HepG2 (cell line): ENCODE measurements around the gene RCCD1. TPM values are rescaled to one million over a fixed set of nuclear protein-coding genes. Genes with fewer than 3 reads are reported as not detected.

ENCODE experiments used
- AKNA ChIP-seq: sonication (generic); formaldehyde crosslinking; IDR thresholded peaks from 2 replicates; pipeline ENCODE4 v1.4.0; 2020; ENCODE audit warnings: missing genetic modification reagents, borderline replicate concordance
- CBX5 ChIP-seq: sonication (generic); formaldehyde crosslinking; IDR thresholded peaks from 2 replicates; pipeline ENCODE4 v1.4.0; 2020; ENCODE audit warnings: missing genetic modification reagents, borderline replicate concordance
- ELK4 ChIP-seq: sonication (generic); formaldehyde crosslinking; IDR thresholded peaks from 2 replicates; pipeline ENCODE4 v1.9.0; 2021; ENCODE audit warnings: missing genetic modification reagents, borderline replicate concordance
- ETV6 ChIP-seq: sonication (generic); formaldehyde crosslinking; conservative IDR thresholded peaks from 2 replicates; pipeline ENCODE4 v1.4.0; 2020; ENCODE audit warnings: missing genetic modification reagents
- KLF9 ChIP-seq: IDR thresholded peaks from 2 replicates; pipeline ENCODE4 v1.6.1; 2016; ENCODE audit warnings: low read depth
- SUZ12 ChIP-seq: fragments of 150-350 bp; IDR thresholded peaks from 2 replicates; pipeline ENCODE4 v1.6.1; 2014; ENCODE audit warnings: low read depth, low read length
- TMF1 ChIP-seq: sonication (generic); formaldehyde crosslinking; IDR thresholded peaks from 2 replicates; pipeline ENCODE4 v1.8.1; 2022; ENCODE audit warnings: low read depth, missing genetic modification reagents
- ZBTB2 ChIP-seq: sonication (generic); formaldehyde crosslinking; IDR thresholded peaks from 2 replicates; pipeline ENCODE4 v1.8.0; 2022; ENCODE audit warnings: low read depth, missing genetic modification reagents
- ZBTB26 ChIP-seq: IDR thresholded peaks from 2 replicates; pipeline ENCODE4 v1.6.1; 2016; ENCODE audit warnings: missing compliant biosample characterization, missing genetic modification reagents, borderline replicate concordance
- ZMYM2 ChIP-seq: sonication (generic); formaldehyde crosslinking; IDR thresholded peaks from 2 replicates; pipeline ENCODE4 v1.8.0; 2022; ENCODE audit warnings: mild to moderate bottlenecking, missing genetic modification reagents
- ZNF124 ChIP-seq: sonication (generic); formaldehyde crosslinking; IDR thresholded peaks from 2 replicates; pipeline ENCODE4 v1.4.0; 2020; ENCODE audit warnings: missing genetic modification reagents
- ZNF431 ChIP-seq: sonication (generic); formaldehyde crosslinking; IDR thresholded peaks from 2 replicates; pipeline ENCODE4 v1.9.0; 2022; ENCODE audit warnings: missing genetic modification reagents, low read depth, mild to moderate bottlenecking, borderline replicate concordance
- polyA plus RNA-seq, 8 experiments: library from polyadenylated mRNA; depleted of rRNA in 3 of 8; stranded (reverse) in 7 of 8; unstranded in 1 of 8; fragments of >200 nt; fragmentation: Illumina TruSeq in 4 of 8; extraction: Trizol in 4 of 8; gene quantifications; 2 replicates each; pipeline versions ENCODE4 v1.2.1 to v1.2.3, GENCODE V29; 2011 to 2016; ENCODE audit warnings: low read depth in 4 of 8, missing spikeins in 1 of 8, mixed read lengths in 1 of 8; ENCODE audit not compliant: insufficient read depth in 1 of 8
- total RNA-seq, 5 experiments: library from RNA; depleted of rRNA; stranded (reverse); fragments of >200 nt; fragmentation: Illumina TruSeq; extraction: Trizol; gene quantifications; 2 replicates each; pipeline ENCODE4 v1.2.3, GENCODE V29; 2016; ENCODE audit warnings: low read depth in 1 of 5
- TF ChIP-seq, protein P1 (sequence below), 2 experiments: IDR thresholded peaks; 2 replicates each; pipeline ENCODE4 v1.6.1; 2011 to 2012; ENCODE audit warnings: low read length in 2 of 2, borderline replicate concordance in 1 of 2, low read depth in 1 of 2, mild to moderate bottlenecking in 1 of 2, moderate library complexity in 1 of 2

Gene RCCD1
- total and polyA plus RNA-seq, 2 of the 13 experiments (the other 11 are each of a cell fraction or from before 2014, with no cell fraction given): 14.1 to 15.1 TPM

DNA sequence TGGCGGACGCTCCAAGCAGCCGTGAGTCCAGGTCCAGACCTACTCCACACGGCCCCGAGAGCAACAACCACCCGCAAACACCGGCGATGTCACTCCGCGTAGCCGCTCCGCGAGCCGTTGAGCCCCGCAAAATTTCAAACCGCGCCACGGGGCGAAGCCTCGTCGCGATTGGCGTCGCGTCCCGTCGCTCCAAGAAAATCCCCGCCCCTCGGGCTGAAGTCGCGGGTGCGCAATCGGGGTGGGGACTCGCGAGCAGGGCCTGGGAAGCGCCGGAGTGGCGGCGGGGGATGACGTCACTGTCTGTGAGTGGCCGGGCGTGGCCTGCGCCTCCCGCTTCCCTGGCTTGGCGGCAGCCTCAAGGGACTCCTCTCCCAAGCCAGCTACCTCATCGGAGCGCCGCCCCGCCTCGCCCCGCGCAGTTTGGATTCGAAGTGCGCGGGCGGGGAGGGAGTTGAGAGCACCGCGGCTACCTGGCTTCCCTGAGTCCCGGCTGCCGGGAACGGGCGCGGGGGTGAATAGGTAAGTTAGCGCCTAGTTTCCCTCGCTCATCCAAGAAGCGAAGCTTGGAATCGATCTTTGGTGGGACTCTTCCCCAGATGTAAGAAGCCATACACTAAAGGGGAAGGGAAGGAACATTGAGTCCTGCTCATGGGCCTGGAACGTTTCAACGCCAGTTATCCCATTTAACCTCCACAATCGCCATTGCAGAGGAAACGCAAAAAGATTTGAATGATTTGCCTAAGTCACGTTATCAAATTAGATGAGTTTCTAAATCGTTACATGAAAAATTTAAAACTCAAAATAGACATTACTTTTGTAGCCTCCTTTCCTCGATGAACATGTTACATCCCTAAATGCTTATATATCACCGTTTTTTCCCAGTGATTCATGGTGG lies 40.0 kb downstream of the RCCD1 start, which contains the start of gene PRC1 (continued):
- TF ChIP-seq ZBTB26 (CRISPR knock-in tag) (peak; percentile 47; the same call in 1 of the 2 replicates), ELK4 (CRISPR knock-in tag) (no peak), CBX5 (CRISPR knock-in tag) (no peak; the same call in 1 of the 2 replicates), ZBTB2 (CRISPR knock-in tag) (peak; percentile 13; the same call in 1 of the 2 replicates), TMF1 (CRISPR knock-in tag) (peak; percentile 91), ZNF124 (no peak), KLF9 (CRISPR knock-in tag) (0 out of 2 replicates have a peak, but pooled peaks have one; percentile 21), ZMYM2 (CRISPR knock-in tag) (0 out of 2 replicates have a peak, but pooled peaks have one; percentile 15), ZNF431 (CRISPR knock-in tag) (peak; percentile 84; the same call in 1 of the 2 replicates), ETV6 (no peak), AKNA (CRISPR knock-in tag) (no peak), SUZ12 (no peak)
- TF ChIP-seq, protein P1, sequence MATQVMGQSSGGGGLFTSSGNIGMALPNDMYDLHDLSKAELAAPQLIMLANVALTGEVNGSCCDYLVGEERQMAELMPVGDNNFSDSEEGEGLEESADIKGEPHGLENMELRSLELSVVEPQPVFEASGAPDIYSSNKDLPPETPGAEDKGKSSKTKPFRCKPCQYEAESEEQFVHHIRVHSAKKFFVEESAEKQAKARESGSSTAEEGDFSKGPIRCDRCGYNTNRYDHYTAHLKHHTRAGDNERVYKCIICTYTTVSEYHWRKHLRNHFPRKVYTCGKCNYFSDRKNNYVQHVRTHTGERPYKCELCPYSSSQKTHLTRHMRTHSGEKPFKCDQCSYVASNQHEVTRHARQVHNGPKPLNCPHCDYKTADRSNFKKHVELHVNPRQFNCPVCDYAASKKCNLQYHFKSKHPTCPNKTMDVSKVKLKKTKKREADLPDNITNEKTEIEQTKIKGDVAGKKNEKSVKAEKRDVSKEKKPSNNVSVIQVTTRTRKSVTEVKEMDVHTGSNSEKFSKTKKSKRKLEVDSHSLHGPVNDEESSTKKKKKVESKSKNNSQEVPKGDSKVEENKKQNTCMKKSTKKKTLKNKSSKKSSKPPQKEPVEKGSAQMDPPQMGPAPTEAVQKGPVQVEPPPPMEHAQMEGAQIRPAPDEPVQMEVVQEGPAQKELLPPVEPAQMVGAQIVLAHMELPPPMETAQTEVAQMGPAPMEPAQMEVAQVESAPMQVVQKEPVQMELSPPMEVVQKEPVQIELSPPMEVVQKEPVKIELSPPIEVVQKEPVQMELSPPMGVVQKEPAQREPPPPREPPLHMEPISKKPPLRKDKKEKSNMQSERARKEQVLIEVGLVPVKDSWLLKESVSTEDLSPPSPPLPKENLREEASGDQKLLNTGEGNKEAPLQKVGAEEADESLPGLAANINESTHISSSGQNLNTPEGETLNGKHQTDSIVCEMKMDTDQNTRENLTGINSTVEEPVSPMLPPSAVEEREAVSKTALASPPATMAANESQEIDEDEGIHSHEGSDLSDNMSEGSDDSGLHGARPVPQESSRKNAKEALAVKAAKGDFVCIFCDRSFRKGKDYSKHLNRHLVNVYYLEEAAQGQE (IDR thresholded peaks at IDR 0.05; ENCODE audit: borderline replicate concordance in 1 of 2, low read depth in 1 of 2, low read length in 2 of 2): peak in 1 of 2 experiments; percentile 37; a peak in 1 of 4 replicates
